ENCODE data around the gene LSMEM2.
"Not testable (repeated sequence)": the region's sequence is repeated elsewhere in the genome, so short reads cannot be mapped to it uniquely, and the experiment has no call there.

LSMEM2 gene

DNA sequence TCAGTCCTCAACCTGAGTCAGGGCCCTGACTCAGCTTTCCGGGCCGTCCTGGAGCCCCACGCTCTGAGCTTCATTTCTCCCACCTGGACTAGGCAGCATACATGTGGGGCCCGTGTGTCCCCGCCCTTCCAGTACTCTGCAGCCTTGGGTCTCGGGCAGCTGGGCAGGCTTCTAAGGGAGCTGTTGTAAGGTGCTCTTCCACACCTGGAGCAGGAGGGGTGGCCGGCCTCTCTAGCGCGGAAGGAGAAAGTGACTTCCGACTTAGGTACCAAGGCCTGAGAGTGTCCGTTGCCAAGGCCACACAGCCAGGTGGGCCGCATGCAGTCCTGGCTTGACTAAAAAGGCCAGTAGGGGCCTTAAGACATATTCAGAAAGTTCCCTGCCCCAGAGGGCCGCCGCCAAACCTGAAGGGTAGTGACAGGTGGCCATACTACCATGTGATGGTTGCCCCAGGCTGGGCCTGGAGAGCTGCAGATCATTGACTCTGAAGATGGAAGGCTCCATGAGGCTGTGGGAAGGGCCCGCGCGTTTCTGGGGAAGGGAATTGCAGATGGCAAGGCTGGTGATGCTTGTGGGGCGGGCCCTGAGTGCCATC, 19.4 kb upstream of the LSMEM2 start:
- TF ChIP-seq CTCF (IDR thresholded peaks at IDR 0.05) = no peak
- Histone ChIP-seq H3K4me3 (ENCODE audit: low read depth in 1 of 2, low read length in 1 of 2) (peak overlapping the region; percentile 37 to 67), H3K4me1 (ENCODE audit: control insufficient read depth in 1 of 2, insufficient read depth in 1 of 2, low read depth in 1 of 2, low read length in 1 of 2) (peaks cover 28 to 31% of the 10 kb centered on the region in 2 experiments)

DNA sequence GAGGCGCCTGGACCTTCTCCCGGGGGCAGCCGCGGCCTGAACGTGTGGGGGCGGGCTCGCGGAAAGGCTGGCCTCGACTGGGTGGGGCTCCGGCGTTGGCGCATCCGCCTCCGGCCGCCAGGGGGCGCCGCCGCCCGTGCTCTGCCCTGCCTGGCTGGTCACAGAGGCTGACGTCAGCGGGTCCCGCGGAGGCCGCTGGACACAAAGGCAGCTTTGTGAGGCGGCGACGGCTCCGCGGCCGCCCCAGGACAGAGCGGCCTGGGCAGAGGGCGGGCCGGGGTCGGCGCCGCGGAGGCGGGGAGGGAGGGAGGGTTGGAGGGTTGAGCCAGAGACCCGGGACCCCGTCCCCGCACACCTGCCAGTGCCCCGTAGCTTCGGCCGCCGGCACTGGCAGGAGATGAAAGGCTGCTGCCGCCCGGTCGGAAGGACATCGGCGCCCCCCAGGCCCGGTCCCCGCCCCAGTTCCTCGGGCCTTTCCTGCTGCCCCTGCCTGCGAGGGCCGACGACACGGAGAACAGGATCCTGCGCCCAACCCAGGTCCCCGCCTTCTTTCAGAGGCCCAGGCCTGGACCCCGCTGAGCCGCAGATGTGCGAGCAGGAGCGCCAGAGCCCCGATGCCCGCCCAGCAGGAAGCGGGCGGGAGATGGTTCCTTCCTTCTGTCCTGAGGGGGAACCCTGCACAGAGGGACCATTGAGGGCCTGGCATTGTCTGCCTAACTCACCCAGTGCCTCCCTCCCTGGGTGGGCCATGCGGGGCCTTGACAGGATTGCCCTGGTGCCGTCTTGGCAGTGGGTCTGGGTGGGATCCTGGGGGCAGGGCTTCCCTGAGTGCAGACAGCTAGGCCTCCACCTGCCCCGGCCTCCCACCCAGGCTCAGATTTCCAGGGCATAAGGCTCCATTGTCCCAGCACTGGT, 18.6 kb upstream of the LSMEM2 start:
- H3K27ac ChIP-seq = peak overlapping the region; percentile 100
- peaks cover 8% of the 10 kb centered on the region for H3K27me3 ChIP-seq
- H3K9me3 ChIP-seq = peaks cover 10% of the 10 kb centered on the region
- peaks cover 20 to 23% of the 10 kb centered on the region in 2 experiments for H3K4me1 ChIP-seq (ENCODE audit: control insufficient read depth in 1 of 2, insufficient read depth in 1 of 2, low read depth in 1 of 2, low read length in 1 of 2)
- peak overlapping the region; percentile 37 to 67 for H3K4me3 ChIP-seq (ENCODE audit: low read depth in 1 of 2, low read length in 1 of 2)
- peak; percentile 99 for TF ChIP-seq CTCF (IDR thresholded peaks at IDR 0.05)
- peaks cover 65% of the 10 kb centered on the region for H3K36me3 ChIP-seq

More for the DNA sequence above, 19.4 kb upstream of the LSMEM2 start:
- Histone ChIP-seq H3K9me3 (peaks cover 10% of the 10 kb centered on the region), H3K27ac (peak overlapping the region; percentile 100), H3K27me3 (peaks cover under 1% of the 10 kb centered on the region), H3K36me3 (peaks cover 73% of the 10 kb centered on the region)

GRCh38 chr3:50260942-50261441, 17.9 kb upstream of the LSMEM2 start:
- peak overlapping the region in 1 of 2 experiments; percentile 67 for H3K4me3 ChIP-seq (ENCODE audit: low read depth in 1 of 2, low read length in 1 of 2)
- peaks cover 59% of the 10 kb centered on the region for H3K36me3 ChIP-seq
- peak overlapping the region; percentile 100 for H3K27ac ChIP-seq
- TF ChIP-seq CTCF (IDR thresholded peaks at IDR 0.05) = no peak
- H3K9me3 ChIP-seq = peaks cover 10% of the 10 kb centered on the region
- peaks cover 15 to 18% of the 10 kb centered on the region in 2 experiments for H3K4me1 ChIP-seq (ENCODE audit: control insufficient read depth in 1 of 2, insufficient read depth in 1 of 2, low read depth in 1 of 2, low read length in 1 of 2)
- H3K27me3 ChIP-seq = peaks cover 15% of the 10 kb centered on the region

- Histone ChIP-seq H3K27ac (peak overlapping the region; percentile 100), H3K9me3 (peaks cover 10% of the 10 kb centered on the region), H3K4me1 (ENCODE audit: control insufficient read depth in 1 of 2, insufficient read depth in 1 of 2, low read depth in 1 of 2, low read length in 1 of 2) (peaks cover 15 to 18% of the 10 kb centered on the region in 2 experiments), H3K36me3 (peaks cover 54% of the 10 kb centered on the region), H3K27me3 (peaks cover 20% of the 10 kb centered on the region), H3K4me3 (ENCODE audit: low read depth in 1 of 2, low read length in 1 of 2) (no peak overlapping the region)
- TF ChIP-seq CTCF (IDR thresholded peaks at IDR 0.05) = no peak
Observed at GRCh38 chr3:50261505-50261904, 17.4 kb upstream of the LSMEM2 start.

GRCh38 chr3:50262200-50262599, 16.7 kb upstream of the LSMEM2 start:
- Histone ChIP-seq H3K27me3 (peaks cover 27% of the 10 kb centered on the region), H3K36me3 (peaks cover 47% of the 10 kb centered on the region), H3K4me1 (ENCODE audit: control insufficient read depth in 1 of 2, insufficient read depth in 1 of 2, low read depth in 1 of 2, low read length in 1 of 2) (peaks cover 15 to 18% of the 10 kb centered on the region in 2 experiments), H3K27ac (peak overlapping the region; percentile 100)
- not testable (repeated sequence) for H3K4me3 ChIP-seq (ENCODE audit: low read depth in 1 of 2, low read length in 1 of 2); H3K9me3 ChIP-seq

All from neutrophil (primary cell).